AG20443 (cell line): ENCODE data around the gene MAPK12.

Source experiments
- DNase-seq: peaks from one replicate; pipeline ENCODE4 v3.0.0; 2012; ENCODE audit warnings: low spot score, mixed read lengths

The MAPK12 gene

GRCh38 chr22:50261615-50262459 is at the start of gene MAPK12:
Gene MAPK12, minus strand, starts transcription at chr22:50261683. Its CDS starts 174 bp downstream, at chr22:50261509.
- peak; percentile 80 for DNase-seq

- no peak for DNase-seq
Observed at GRCh38 chr22:50310949-50311444, 49.5 kb upstream of the MAPK12 start.

GRCh38 chr22:50310031-50310722 is 48.7 kb upstream of the MAPK12 start:
- DNase-seq = no peak

- no peak for DNase-seq
Observed at GRCh38 chr22:50309601-50309991, 48.1 kb upstream of the MAPK12 start.

GRCh38 chr22:50308986-50309600 is 47.6 kb upstream of the MAPK12 start:
- no peak for DNase-seq

GRCh38 chr22:50308597-50308935 is 47.1 kb upstream of the MAPK12 start:
- DNase-seq = peak; percentile 41

GRCh38 chr22:50307890-50308596 is 46.6 kb upstream of the MAPK12 start:
- no peak for DNase-seq

- DNase-seq = peak; percentile 90
Observed at GRCh38 chr22:50306753-50307749, 45.6 kb upstream of the MAPK12 start, which contains the start of gene PLXNB2. Gene PLXNB2, minus strand, starts transcription at chr22:50307646. Its CDS starts 17,062 bp downstream, at chr22:50290584.

GRCh38 chr22:50305923-50306566 is 44.6 kb upstream of the MAPK12 start:
- peak; percentile 96 for DNase-seq

- DNase-seq = no peak
Observed at GRCh38 chr22:50305393-50305922, 44.0 kb upstream of the MAPK12 start.

GRCh38 chr22:50304528-50305392 is 43.3 kb upstream of the MAPK12 start:
- peak; percentile 42 for DNase-seq

- no peak for DNase-seq
Observed at GRCh38 chr22:50303848-50304527, 42.5 kb upstream of the MAPK12 start.

- no peak for DNase-seq
Observed at GRCh38 chr22:50303515-50303847, 42.0 kb upstream of the MAPK12 start.

GRCh38 chr22:50302564-50302963 is 41.1 kb upstream of the MAPK12 start:
- DNase-seq = no peak

GRCh38 chr22:50302041-50302541 is 40.6 kb upstream of the MAPK12 start:
- peak; percentile 48 for DNase-seq

GRCh38 chr22:50301581-50301991 is 40.1 kb upstream of the MAPK12 start:
- no peak for DNase-seq

- no peak for DNase-seq
Observed at GRCh38 chr22:50300620-50301257, 39.3 kb upstream of the MAPK12 start.
